ENCODE data around the gene LRRC40. TPM values are rescaled to one million over a fixed set of nuclear protein-coding genes. Genes with fewer than 3 reads are reported as not detected.
A peak's percentile ranks its signal among the peaks of the same experiment; 100 is the strongest.

The LRRC40 gene
- polyA plus RNA-seq, 1 experiment = 5.0 TPM

DNA sequence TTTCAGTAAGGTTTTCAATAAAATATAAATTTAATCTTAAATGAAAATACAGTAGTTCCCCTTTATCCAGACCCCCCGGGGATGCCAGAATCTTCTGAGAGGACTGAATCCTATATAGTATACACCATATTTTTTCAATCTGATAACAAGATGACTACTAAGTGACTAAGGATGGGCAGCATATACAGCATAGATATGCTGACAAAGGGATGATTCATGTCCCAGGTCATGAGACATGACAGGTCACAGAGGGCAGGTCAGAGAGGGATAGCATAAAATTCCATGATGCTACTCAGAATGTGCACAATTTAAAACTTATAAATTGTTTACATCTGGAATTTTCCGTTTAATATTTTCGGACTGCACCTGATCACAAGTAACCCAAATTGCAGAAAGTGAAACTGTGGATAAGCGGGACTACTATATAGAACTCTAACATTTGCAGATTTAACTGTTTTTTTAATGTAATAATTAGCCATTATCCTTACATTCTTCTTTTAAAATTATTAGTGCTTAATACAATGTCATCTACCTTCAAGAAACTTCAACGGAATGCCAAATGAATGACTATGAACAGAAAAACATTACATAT lies 48.8 kb downstream of the LRRC40 start:
- TF ChIP-seq, protein P1, sequence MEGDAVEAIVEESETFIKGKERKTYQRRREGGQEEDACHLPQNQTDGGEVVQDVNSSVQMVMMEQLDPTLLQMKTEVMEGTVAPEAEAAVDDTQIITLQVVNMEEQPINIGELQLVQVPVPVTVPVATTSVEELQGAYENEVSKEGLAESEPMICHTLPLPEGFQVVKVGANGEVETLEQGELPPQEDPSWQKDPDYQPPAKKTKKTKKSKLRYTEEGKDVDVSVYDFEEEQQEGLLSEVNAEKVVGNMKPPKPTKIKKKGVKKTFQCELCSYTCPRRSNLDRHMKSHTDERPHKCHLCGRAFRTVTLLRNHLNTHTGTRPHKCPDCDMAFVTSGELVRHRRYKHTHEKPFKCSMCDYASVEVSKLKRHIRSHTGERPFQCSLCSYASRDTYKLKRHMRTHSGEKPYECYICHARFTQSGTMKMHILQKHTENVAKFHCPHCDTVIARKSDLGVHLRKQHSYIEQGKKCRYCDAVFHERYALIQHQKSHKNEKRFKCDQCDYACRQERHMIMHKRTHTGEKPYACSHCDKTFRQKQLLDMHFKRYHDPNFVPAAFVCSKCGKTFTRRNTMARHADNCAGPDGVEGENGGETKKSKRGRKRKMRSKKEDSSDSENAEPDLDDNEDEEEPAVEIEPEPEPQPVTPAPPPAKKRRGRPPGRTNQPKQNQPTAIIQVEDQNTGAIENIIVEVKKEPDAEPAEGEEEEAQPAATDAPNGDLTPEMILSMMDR (IDR thresholded peaks at IDR 0.05; ENCODE audit: insufficient read depth, low read depth, low read length) = no peak
- no peak for DNase-seq (ENCODE audit: low read depth)
- POLR2A ChIA-PET = no interaction called here
- Histone ChIP-seq H3K4me3 (ENCODE audit: low read depth, low read length) (no peak overlapping the region), H3K27me3 (ENCODE audit: control insufficient read depth, insufficient read depth, low read length) (no peaks in the 10 kb centered on the region), H3K36me3 (ENCODE audit: control insufficient read depth, insufficient read depth, low read length) (no peaks in the 10 kb centered on the region)
- CTCF ChIA-PET = no interaction called here

DNA sequence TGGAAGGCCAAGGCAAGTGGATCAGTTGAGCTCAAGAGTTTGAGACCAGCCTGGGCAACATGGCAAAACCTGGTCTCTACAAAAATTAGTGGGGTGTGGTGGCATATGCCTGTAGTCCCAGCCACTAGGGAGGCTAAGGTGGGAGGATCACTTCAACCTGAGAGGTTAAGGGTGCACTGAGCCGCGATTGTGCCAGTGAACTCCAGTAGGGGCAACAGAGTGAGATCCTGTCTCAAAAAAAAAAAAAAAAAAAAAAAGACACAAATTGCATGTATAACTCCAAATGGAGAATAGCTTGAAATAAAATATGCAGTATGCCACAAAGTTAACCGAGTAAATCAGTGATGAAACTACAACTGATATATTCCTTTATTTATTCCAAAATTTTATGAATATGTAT lies 51.6 kb downstream of the LRRC40 start:
- no peak overlapping the region for H3K4me3 ChIP-seq (ENCODE audit: low read depth, low read length)
- no peaks in the 10 kb centered on the region for H3K27me3 ChIP-seq (ENCODE audit: control insufficient read depth, insufficient read depth, low read length)
- 0 out of 2 replicates have a peak, but pooled peaks cover 1% of the 10 kb centered on the region for H3K36me3 ChIP-seq (ENCODE audit: control insufficient read depth, insufficient read depth, low read length)
- CTCF ChIA-PET = no interaction called here
- TF ChIP-seq, protein P1 (IDR thresholded peaks at IDR 0.05; ENCODE audit: insufficient read depth, low read depth, low read length) = no peak
- DNase-seq (ENCODE audit: low read depth) = no peak
- POLR2A ChIA-PET = no interaction called here

DNA sequence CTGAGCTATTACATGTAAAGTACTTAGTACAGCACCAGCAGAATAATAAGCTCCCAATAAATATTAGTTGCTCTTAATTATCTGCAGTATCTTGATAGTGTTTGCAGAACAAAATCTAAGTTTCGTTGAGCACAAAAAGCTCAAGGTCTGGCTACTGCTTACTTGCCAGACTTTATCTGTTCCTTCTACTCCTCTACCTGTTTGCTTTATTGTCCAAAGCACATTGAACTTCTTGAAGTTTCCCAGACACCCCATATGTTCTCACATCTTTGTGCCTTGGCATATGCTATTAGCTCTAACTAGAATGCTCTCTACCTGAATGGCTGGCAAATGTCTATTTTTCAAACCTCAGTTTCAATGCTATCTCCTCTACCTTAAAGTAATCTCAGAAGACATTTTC lies 54.9 kb downstream of the LRRC40 start:
- ChIA-PET POLR2A (no interaction called here), CTCF (interaction anchor here (1.8 kb wide), 1 partner anchor 17 kb away, joined by 11 read pairs; no protein-coding TSS in a partner anchor)
- TF ChIP-seq, protein P1 (IDR thresholded peaks at IDR 0.05; ENCODE audit: insufficient read depth, low read depth, low read length) = no peak
- DNase-seq (ENCODE audit: low read depth) = no peak
- H3K27me3 ChIP-seq (ENCODE audit: control insufficient read depth, insufficient read depth, low read length) = no peaks in the 10 kb centered on the region
- H3K4me3 ChIP-seq (ENCODE audit: low read depth, low read length) = no peak overlapping the region
- H3K36me3 ChIP-seq (ENCODE audit: control insufficient read depth, insufficient read depth, low read length) = 0 out of 2 replicates have a peak, but pooled peaks cover 1% of the 10 kb centered on the region

DNA sequence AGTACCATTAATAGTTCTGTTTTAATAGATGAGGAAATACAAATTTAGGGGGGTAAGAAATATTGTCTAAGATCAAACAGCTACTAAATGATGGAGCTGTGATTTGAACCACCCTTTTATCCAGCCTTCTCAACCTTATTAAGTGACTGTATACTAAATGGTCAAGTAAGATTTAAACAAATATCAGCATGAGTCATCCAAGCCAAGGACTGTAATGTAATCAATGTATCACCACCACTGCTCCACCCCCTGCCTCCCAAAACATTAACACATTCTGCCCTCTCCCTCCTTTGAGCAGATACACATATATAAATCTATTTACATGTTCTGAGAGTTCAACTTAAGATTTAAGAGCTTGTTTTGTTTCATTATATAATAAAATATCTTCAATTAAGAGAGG lies 58.9 kb downstream of the LRRC40 start:
- 0 out of 2 replicates have a peak, but pooled peaks cover 1% of the 10 kb centered on the region for H3K36me3 ChIP-seq (ENCODE audit: control insufficient read depth, insufficient read depth, low read length)
- POLR2A ChIA-PET = no interaction called here
- no peaks in the 10 kb centered on the region for H3K27me3 ChIP-seq (ENCODE audit: control insufficient read depth, insufficient read depth, low read length)
- no peak overlapping the region for H3K4me3 ChIP-seq (ENCODE audit: low read depth, low read length)
- TF ChIP-seq, protein P1 (IDR thresholded peaks at IDR 0.05; ENCODE audit: insufficient read depth, low read depth, low read length) = no peak
- DNase-seq (ENCODE audit: low read depth) = no peak
- CTCF ChIA-PET = interaction anchor here (0.6 to 2.8 kb wide), 3 partner anchors 13 to 113 kb away, joined by 3 to 10 read pairs (median 5); no protein-coding TSS in a partner anchor

DNA sequence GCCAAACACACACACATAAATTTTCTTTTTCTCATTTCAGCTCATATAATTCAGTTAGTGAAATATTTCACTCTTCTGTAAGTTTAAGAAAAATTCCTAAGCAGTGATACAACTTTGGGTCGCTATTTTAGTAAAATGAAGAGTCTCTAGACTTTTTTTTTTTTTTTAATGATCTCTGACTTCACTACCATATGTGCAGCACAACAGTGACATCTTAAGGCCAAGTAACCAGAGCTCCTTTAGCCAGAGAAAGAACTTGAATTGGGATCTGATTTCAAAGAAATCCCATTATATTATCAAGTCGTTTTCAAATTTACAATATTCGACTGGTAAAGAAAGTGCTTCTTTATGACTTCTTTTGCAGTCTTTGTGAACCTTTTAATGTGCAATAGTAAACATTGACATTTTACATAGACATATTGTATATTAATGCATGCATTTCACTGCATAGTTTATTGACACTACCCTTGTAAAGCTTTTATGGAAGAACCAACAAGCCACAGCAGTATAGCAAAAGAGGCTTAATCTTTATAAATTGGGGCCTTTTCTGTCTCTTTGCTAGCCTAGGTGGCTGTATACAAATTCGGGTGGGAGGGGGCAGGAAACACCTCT lies 62.2 kb downstream of the LRRC40 start:
- ChIA-PET POLR2A (interaction anchor here (0.6 kb wide), 1 partner anchor 66 kb away, joined by 3 read pairs; no protein-coding TSS in a partner anchor), CTCF (interaction anchor here (0.6 to 4.9 kb wide), 11 partner anchors 11 to 1543 kb away, joined by 3 to 39 read pairs (median 4); no protein-coding TSS in a partner anchor)
- TF ChIP-seq, protein P1 (IDR thresholded peaks at IDR 0.05; ENCODE audit: insufficient read depth, low read depth, low read length) = peak; percentile 58
- H3K4me3 ChIP-seq (ENCODE audit: low read depth, low read length) = no peak overlapping the region
- H3K27me3 ChIP-seq (ENCODE audit: control insufficient read depth, insufficient read depth, low read length) = no peaks in the 10 kb centered on the region
- DNase-seq (ENCODE audit: low read depth) = no peak
- no peaks in the 10 kb centered on the region for H3K36me3 ChIP-seq (ENCODE audit: control insufficient read depth, insufficient read depth, low read length)

All from BJ (cell line).